Measurements from ENCODE around the gene RASSF3.
"Not testable (repeated sequence)": the region's sequence is repeated elsewhere in the genome, so short reads cannot be mapped to it uniquely, and the experiment has no call there.

The RASSF3 gene

GRCh38 chr12:64672925-64673409 lies 62.7 kb downstream of the RASSF3 start:
- no peak for DNase-seq

- no peak for DNase-seq
Measured at GRCh38 chr12:64673490-64674169, 63.3 kb downstream of the RASSF3 start.

GRCh38 chr12:64674367-64674922 lies 64.2 kb downstream of the RASSF3 start:
- DNase-seq: peak; percentile 68

- DNase-seq: no peak
Measured at GRCh38 chr12:64675795-64676194, 65.5 kb downstream of the RASSF3 start.

GRCh38 chr12:64678248-64678647 lies 68.0 kb downstream of the RASSF3 start:
- DNase-seq: no peak

GRCh38 chr12:64678835-64679234 lies 68.5 kb downstream of the RASSF3 start:
- no peak for DNase-seq

- peak; percentile 65 for DNase-seq
Measured at GRCh38 chr12:64679487-64680001, 69.2 kb downstream of the RASSF3 start.

- DNase-seq: no peak
Measured at GRCh38 chr12:64680235-64680634, 69.9 kb downstream of the RASSF3 start.

- no peak for DNase-seq
Measured at GRCh38 chr12:64681200-64682052, 71.1 kb downstream of the RASSF3 start.

- no peak for DNase-seq
Measured at GRCh38 chr12:64682572-64683277, 72.4 kb downstream of the RASSF3 start.

GRCh38 chr12:64683816-64684543 lies 73.7 kb downstream of the RASSF3 start:
- no peak for DNase-seq

GRCh38 chr12:64685050-64685449 lies 74.8 kb downstream of the RASSF3 start:
- no peak for DNase-seq

GRCh38 chr12:64685605-64686004 lies 75.3 kb downstream of the RASSF3 start:
- DNase-seq: no peak

- no peak for DNase-seq
Measured at GRCh38 chr12:64687816-64688215, 77.5 kb downstream of the RASSF3 start.

GRCh38 chr12:64688219-64688618 lies 77.9 kb downstream of the RASSF3 start:
- no peak for DNase-seq

GRCh38 chr12:64688715-64689114 lies 78.4 kb downstream of the RASSF3 start:
- DNase-seq: no peak

GRCh38 chr12:64690236-64690635 lies 79.9 kb downstream of the RASSF3 start:
- not testable (repeated sequence) for DNase-seq

- DNase-seq: no peak
Measured at GRCh38 chr12:64691227-64691794, 81.0 kb downstream of the RASSF3 start.

GRCh38 chr12:64691795-64692583 lies 81.7 kb downstream of the RASSF3 start:
- DNase-seq: no peak

- DNase-seq: no peak
Measured at GRCh38 chr12:64694130-64695040, 84.1 kb downstream of the RASSF3 start.

Data from activated effector memory CD4-positive, alpha-beta T cell treated with Interleukin-2 at 50 U/mL for 16 hours (primary cell).